ENCODE data around the gene MYO1B.

The MYO1B gene

DNA sequence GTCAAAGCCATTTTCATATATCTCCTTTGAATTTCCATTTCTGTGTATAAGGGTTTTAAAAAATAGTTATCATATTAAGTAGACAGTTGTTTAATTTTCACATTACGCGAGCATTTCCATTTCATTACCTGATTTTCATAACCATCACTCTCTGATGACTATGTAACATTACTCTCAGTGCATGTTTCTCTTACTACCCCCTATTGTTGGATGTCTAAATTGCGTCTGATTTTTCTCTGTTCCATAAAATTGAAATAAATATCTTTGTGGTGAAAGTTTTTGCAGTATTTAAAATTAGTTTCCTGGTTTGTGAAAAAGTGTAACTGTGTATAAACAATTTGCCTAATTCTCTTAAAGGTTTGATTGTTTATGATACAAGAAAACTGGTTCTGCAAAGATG, 123.8 kb downstream of the MYO1B start:
- no peak for DNase-seq

DNA sequence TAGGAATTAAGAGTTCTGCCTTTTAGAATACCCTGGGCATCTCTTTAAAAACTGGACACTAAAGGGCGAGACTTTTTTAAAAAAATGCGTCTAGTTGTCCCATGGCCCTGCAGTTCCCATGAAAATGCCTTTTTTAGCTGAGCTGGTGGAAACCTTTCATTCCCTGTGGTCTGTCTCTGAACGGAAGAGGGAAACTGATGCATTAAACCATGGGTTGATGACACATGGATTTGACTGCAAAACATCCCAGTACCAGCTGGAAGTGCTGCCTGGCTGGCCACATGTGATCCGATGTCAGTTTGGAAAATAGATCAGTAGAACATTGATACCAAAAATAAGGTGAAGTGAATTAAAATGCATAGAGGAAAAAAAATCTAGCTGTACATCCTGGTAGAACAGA, 129.2 kb downstream of the MYO1B start:
- DNase-seq, result no peak

DNA sequence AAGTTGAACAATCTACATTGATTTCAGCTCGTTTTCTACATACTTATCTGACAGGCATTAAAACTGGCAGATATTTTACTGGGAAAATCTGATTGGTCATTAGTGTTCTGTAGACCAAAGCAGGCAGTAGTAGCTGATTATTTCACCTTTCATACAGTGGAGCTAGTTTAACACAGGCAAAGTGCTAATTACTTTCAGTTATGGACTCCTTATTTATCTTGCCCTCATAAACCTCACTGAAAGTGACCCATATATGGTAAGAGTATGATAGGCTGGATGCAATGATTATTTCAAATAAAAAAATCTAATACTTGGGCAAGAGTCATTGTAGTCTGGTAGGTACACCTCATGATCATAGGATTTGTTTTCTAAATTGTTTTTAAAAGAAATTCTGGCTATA, 129.7 kb downstream of the MYO1B start:
- DNase-seq, result no peak

DNA sequence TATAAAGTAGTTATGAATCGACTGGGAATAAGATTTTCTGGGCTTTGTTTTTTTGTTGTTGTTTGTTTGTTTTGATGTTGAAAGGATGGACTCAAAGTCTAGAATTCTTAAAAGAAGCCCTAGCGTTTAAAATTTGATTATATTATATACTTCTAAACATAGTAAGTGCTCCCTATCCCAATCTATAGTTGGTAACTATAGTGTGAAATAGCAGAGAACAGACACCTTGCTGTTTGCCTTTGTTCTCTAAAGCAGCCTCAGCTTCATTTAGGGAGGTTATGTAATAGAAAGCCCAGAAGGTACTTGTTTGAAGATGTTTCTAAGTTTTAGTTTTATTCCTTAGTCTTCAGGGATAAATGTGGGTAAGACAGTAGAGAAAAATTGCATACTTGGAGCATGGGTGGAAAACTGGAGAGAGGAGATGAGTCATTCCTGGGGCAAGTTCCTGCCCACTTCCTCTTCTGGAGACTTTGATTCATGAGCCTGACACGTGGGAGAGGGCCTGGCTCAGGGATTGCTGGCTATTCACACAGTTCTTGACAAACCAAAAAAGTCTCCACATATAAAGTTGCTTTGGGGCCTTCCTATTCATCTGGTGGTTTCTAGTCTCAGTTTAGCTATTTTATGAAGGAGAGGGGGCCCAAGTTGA, 131.9 kb downstream of the MYO1B start:
- peak; percentile 91 for DNase-seq

DNA sequence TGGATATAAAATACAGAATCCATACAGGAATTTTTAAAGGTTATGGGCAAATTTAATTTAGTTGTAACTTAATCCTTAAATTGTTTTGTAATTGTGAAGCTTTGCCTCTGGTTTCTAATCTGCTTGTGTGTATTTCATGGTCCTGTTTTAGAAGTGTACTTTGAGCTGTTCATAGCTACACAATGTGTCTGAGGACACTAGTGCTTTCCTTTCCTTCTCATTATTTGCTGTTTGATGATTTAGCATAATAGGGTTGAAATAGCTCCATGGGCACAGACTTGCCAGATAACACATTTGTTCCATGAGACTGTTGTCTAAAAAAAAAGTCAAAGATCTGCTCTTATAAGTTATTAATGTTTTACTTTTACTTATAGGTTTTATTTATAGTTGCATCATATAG, 134.2 kb downstream of the MYO1B start:
- DNase-seq, result no peak

DNA sequence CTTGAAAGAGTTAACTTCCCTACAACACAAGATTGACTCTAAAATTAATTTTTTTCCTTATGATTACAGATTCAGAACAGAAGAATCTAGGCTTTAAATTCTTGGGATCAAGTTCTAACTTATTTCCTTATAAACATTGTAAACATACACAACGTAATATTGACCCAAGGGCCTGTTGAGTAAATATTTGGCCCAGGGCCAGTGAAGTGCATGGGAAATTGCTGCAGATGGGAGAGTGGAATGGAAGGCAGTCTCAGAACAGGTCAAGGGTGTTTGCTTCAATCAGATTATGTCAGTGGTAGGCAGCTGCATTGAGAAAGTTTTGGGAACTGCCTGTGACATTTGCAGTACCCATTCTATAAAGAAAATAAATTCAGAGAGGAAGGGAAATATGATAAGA, 137.6 kb downstream of the MYO1B start:
- peak; percentile 30 for DNase-seq

DNA sequence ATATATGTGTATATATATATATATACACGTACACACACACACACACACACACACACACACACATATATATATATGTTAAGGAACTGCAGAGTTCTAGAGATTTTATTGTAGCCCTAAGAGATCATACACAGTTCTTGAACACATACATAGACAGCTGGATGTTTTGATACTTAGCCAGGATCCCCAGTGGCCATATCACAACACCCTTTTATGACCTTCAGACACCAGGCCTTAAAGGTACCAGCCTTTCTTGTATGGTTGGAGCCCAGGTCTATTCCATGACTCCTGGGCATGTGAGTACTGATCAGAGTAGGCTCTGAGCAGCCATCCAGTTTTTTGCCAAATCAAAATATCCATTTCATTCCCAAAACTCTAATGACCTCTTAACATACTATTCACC, 138.3 kb downstream of the MYO1B start:
- DNase-seq, result no peak

DNA sequence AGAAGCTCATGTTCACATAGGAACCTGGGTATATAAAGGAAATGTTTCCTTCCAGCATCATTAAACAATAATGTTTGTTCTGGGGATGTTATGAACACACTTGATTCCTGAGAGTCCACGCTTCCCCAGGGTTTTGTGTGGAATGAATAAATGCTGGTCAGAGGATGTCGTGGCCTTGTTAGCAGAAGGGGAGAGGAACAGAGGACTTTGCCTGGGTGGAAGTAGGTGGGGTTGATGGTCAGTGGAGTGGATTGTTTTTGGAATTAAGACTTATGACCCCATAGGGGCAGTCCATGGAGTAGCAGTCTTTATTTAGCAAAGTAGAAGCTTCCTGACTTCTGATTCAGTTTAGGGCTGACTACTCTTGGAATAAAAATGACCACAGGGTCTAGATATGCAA, 139.6 kb downstream of the MYO1B start:
- peak; percentile 3 for DNase-seq

DNA sequence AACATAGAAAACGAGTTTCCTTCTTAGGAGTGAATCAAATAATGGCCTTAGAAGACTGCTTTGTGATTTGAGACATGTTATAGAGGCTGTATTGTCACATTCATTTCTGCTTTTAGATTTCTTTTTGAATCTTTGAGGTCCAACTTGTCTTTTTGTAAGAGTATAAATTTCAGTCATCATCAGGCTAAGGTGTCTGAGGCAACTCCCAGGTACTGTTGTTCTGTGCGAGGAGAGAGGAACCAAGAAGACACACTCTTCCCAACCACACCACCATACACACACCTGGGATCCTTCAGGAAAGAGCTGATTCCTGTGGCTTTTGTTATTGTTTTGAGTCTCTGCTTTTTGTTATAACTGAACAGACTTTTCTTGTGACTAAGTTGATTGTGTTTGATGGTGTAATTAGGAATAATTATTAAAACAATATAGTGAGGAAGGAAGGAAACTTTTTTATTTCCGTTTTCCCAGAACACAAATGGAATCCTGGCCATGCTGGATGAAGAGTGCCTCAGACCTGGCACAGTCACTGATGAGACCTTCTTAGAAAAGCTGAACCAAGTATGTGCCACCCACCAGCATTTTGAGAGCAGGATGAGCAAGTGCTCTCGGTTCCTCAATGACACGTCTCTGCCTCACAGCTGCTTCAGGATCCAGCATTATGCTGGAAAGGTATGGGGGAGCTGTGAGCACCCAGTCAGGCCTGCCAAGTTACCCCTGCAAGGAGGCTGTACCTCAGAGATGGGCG, 140.4 kb downstream of the MYO1B start:
- peak; percentile 88 for DNase-seq

DNA sequence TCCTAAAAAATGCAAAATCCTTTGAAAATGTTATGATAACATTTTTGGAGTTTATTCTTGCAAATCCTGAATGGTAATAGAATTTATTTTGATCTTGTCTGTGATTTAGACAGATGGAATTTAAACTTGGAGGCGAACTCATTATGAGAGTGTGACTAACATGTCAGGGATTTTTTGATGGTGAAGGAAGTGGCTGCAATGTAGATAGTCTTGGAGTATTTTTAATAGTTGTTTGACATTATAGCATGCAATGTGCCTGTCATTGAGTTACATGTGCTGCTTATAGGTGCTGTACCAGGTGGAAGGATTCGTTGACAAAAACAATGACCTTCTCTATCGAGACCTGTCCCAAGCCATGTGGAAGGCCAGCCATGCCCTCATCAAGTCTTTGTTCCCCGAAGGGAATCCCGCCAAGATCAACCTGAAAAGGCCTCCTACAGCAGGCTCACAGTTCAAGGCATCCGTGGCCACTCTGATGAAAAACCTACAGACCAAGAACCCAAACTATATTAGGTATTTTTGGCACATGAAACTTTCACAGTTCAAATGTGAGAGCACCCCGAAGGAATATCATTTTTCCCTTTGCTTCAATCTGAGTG, 141.8 kb downstream of the MYO1B start:
- peak; percentile 3 for DNase-seq

DNA sequence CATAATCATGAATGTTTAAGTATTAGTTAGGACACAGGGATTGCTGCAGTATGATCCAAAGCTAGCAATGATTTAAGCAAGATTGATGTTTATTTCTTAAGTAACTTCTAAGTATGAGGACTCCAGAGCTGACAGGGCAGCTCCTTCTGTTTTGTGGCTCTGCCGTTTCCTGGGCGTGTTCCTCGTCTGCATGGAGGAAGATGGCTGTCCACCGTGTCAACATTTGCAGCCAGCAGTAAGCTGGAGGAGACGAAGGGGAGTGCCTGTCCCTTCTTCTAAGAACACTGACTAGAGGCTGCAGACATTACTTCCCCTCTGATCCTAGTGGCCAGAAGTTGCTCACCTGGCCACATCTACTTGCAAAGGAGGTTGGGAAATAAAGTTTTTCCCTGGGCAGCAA, 144.1 kb downstream of the MYO1B start:
- no peak for DNase-seq

DNA sequence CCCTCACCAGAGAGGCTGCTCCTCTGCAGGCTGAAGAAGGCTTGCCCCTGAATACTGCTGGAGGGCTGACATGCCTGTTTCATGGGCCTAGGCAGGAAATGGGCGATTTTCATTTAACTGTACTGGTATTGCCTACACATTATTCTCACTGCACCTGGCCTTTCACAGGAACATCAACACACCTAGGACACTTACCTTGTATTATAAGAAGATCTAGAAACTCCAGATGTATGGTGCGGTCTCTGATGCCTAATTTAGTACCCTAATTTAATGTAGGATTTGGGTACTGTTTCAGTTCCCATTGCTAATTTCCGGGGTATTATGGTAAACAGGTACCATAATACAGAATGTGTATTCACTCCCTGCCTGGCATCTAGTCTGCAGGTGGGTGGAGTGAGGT, 146.0 kb downstream of the MYO1B start:
- no peak for DNase-seq

DNA sequence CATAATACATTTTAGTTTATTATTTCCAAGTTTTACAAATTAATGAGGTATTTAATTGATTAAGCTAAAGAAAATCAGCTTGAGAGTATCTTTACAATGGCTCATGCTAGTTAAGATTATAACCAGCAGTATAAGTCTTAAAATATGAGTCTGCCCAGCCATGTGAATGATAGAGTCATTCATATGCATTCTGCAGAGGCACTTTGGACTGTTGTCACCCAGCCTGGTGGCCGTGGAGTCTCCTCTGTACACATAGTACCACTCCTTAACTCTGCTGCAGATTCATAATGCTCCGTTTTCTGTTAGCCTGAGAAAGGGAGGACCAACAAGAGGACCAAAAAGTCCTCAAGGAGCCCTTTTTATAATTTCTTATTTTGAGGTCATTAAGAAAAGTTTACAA, 148.8 kb downstream of the MYO1B start:
- no peak for DNase-seq

DNA sequence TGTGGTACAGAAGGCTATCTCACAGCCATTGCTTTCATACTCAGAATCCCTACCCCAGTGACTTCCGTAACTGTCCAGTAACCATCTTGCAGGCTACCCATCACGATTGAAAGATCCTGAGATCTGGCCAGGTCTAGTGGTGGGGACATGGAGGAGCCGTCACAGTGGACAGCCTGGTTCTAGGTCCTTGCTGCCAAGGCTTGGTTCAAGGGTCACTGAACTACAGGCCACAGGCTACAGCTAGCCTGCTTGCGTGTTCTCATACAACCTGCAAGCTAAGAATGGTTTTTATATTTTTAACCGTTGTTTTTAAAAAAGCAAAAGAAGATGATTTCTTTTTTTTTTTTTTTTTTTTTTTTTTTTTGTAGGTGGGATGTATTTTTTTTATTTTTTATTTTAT, 151.6 kb downstream of the MYO1B start:
- DNase-seq, result no peak

DNA sequence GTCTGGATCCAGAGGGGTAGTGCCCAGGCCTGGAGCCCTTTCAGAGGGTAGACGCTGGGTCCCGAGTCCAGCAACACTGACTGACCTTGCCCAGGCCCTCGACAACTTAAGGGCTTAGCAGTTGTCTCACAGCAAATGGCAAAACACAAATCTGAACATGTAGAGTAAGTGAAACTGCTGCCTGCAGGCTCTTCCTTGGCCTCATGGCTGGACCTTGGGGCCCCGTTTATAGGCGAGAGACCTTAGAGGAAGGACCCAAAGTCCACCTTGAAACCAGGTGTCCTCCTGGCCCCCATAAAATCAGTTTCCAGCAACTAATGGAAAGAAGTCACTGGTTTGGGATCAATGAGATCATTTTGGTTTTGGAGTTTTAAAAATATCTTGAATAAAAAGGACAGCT, 154.4 kb downstream of the MYO1B start:
- no peak for DNase-seq

DNA sequence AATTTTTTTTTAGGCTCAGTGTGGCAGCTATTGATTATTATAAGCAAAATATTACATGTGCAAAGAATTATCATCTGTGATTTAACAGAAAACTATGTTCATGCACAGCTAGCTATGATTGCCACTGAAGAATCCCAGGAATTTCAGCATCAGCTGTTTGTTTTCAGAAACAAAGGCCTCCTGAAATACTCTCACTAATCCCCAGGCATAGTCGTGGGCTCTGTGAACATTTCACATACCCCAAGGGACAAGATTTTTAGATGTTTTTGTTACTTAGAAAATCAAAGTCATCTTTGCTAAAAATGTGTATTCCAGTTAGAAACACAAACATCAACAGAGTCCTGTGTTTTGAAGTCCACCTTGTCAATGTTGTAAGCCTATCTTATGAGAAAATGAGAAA, 156.1 kb downstream of the MYO1B start:
- DNase-seq, result no peak

DNA sequence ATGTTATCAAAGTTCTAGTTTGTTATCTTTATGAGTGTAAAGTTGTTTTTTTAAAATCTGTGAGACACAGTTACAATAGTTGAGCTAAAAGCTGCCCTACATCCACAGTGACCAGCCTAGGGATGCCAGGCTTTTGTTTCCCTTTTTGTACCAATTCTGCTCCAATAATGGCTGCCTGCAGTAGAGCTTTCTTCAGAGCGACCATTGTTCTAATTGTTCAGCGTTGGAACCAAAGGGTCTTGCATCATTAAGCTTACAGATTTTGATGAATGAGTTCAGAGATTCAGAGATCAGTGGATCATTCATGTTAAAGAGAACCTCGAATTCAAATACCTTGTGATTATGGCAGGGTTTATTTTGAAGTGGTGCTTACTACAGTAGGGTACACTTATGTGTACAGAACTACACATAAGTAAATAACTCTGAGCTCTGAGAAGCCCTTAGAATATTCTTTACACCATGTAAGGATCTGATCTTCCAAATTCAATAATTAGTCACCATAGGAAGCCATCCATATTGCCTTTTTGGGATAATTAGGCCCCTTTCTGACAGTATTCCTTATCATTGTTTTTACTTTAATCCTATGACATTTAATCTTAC, 157.9 kb downstream of the MYO1B start:
- DNase-seq, result no peak

DNA sequence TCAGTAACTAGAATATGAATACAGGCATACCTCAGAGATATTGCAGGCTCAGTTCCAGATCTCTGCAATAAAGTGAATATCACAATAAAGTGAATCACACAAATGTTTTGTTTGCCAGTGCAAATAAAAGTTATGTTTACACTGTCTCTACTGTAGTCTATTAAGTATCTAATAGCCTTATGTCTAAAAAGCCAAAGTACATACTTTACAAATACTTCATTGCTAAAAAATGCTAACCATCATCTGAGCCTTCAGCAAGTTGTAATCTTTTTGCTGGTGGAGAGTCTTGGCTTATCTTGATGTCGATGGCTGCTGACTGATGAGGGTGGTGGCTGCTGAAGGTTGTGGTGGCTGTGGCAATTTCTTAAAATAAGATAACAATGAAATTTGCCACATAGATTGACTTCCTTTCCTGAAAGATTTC, 159.4 kb downstream of the MYO1B start:
- no peak for DNase-seq

DNA sequence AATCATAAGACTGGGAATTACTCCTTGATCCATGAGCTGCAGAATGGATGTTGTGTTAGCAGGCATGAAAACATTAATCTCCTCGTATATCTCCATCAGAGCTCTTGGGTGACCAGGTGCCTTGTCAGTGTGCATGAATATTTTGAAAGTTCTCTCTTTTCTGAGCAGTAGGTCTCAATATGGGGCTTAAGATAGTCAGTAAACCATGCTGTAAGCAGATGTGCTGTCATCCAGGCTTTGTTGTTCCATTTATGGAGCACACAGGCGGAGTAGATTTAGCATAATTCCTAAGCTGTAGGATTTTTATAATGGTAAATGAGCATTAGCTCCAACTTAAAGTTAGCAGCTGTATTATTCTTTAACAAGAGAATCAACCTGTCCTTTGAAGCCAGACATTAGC, 160.3 kb downstream of the MYO1B start:
- no peak for DNase-seq

DNA sequence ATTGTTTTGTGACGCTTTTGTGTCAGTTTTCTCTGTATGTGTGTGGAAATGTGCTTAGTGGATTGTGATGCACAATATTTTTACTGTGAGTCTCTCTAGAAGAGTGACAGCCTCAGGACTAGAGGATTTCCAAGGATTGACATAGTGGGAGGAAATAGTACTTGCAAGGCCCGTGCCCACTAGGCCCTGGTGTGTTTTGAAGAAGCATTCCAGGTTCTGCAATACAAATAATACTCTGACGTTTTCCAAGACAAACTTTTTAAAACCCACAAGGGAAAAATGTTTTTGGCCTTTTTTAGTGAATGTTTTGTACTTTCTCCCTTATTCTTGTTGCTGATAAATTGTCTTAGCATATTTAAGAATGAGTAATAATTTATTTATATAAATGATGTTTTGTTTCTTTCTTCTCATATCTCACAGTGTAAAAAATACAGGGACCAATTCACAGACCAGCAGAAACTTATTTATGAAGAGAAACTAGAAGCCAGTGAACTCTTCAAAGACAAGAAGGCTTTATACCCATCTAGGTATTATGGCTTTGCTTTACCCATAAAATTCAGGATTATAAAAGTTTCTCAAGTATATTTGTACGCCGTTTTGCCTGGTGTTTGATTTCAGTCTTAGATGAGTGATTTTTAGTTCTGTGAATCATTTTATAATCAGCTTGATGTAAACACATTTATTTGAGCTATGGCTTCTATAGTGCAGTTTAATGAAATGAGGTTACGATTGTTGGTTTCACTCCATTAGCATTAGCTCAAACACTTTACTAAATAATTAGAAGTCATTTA, 165.6 kb downstream of the MYO1B start:
- DNase-seq, result no peak

DNA sequence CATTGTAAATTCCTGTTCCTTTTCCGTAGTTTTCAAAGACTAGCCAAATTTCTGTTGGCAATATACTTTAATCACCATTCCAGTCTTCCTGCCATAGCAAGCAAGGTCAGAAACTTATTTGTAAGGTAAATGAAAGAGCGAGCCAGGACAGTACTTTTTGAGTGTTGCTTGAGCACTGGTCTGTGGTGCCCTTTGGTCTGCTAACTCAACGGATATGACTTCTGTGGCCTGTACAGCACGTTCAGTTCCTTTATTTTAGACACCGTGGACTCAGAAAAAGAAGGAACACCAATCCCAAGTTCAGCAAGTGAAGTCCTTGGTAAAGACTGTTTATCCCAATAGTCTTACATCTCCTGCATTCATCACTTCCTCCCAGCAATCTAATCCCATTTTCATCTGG, 166.3 kb downstream of the MYO1B start:
- DNase-seq, result no peak

DNA sequence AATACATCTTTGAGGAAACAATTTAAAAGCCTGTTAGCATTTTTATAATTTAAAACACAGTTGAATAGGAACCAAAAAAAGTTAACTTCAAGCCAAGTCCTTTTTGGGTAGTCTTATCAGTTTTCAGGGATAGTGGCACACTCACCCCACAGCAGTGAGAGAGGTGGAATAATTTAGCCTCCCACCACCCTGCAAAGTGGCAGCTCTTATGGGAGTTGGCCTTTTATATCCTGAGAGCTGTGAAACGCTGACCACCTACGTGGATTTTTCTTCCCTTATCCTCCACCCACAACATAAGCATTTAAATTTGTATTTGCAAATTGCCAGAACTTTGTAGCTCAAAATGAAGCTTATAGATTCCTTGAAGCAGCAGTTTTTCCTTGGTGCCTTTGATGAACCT, 167.1 kb downstream of the MYO1B start:
- DNase-seq, result no peak

DNA sequence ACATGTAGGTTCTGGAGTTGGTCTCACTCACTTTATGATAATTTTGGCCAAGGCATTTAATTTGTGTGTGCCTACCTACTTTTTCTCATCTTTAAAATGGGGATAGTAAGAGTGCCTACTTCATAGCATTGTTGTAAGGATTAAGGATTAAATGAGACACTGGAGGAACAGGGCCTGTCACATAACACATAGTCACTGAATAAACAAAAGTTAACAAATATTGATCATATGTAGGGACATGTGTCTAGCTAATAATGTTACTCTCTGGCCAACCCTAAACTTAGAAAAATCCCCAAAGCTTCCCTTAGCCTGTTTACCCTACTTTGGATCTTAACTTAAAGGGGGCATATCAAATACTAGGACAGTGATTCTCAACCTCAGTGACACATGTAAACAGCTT, 169.9 kb downstream of the MYO1B start:
- no peak for DNase-seq

Data from inflammatory macrophage treated with lipopolysaccharide for 4 hours (primary cell).